GM18519 (cell line): ENCODE data around the gene SH3RF3.

Source experiments
- ATAC-seq: cut with Tn5 transposase; IDR thresholded peaks from one replicate; pipeline ENCODE4 v1.9.1; 2021; ENCODE audit warnings: mild to moderate bottlenecking, moderate library complexity; ENCODE audit not compliant: unreplicated experiment, low FRiP score

Gene SH3RF3

DNA sequence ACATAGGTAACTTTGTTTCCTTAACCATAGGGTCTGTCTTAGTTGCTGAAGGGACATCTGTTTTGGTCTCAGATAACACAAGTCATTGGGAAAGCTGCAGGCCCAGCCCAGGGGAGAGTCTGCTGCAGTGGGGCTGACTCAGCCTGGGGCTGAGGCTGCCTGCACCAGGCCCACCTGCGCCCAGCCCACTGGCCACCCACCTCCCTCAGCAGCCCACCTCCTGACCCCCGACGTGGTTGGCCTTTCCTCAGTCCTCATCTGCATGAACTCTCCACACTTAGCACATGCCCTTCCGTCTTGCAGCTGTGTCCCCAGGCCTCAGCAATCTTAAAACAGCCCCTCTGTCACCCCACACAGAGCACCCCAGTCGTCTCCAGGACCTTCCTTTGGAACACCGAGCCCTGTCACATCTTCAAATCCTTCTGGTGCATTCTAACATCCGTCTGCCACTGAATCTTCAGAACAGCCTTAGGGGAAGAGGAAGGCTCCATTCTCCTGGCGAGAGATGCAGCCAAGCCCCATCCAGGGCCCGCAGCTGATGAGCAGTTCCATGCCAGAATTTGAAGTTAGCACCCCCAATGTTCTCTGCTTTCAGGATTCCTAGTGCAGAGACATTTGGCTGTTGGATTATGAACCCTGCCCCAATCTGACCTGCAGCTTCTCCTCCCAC lies 253.4 kb downstream of the SH3RF3 start:
- ATAC-seq = no peak

GRCh38 chr2:109382951-109383350 lies 253.9 kb downstream of the SH3RF3 start:
- no peak for ATAC-seq

DNA sequence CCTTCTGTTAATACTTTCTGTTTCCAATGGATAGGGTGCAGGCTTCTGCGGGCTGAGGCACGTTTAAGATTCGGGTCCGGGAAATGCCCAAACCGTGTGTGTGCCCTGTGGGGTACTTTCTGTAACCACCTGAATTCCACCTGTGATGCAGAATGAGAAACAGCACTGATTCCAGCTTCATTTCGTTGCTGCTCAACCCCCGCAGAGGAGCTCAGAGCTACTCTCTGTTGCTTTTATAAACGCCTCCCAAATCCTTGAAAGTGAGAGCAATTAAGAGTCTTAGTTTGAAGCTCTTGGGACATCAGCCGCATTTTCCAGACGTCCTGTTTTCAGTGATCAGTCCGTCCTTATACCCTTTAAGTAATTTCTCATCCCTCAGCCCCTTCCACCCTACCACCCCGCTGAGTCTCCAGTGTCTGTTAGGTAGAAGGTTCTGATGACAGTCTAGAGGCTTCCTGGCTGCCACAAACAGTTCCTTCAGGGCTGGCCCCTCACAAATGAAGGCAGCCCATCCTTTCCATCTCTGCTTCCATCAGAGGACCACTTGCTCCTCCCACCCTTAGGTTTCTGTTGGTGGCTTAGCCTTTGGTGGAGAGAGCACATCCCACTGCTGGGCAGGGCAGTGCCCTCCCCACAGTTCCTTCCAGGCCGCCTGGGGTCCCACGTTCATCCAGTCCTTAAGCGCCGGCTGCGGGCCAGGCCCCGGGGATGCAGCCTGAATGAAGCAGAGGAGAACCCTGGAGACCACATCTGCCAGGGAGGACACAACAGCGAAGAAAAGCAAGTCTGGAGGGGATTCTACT lies 254.7 kb downstream of the SH3RF3 start:
- no peak for ATAC-seq

DNA sequence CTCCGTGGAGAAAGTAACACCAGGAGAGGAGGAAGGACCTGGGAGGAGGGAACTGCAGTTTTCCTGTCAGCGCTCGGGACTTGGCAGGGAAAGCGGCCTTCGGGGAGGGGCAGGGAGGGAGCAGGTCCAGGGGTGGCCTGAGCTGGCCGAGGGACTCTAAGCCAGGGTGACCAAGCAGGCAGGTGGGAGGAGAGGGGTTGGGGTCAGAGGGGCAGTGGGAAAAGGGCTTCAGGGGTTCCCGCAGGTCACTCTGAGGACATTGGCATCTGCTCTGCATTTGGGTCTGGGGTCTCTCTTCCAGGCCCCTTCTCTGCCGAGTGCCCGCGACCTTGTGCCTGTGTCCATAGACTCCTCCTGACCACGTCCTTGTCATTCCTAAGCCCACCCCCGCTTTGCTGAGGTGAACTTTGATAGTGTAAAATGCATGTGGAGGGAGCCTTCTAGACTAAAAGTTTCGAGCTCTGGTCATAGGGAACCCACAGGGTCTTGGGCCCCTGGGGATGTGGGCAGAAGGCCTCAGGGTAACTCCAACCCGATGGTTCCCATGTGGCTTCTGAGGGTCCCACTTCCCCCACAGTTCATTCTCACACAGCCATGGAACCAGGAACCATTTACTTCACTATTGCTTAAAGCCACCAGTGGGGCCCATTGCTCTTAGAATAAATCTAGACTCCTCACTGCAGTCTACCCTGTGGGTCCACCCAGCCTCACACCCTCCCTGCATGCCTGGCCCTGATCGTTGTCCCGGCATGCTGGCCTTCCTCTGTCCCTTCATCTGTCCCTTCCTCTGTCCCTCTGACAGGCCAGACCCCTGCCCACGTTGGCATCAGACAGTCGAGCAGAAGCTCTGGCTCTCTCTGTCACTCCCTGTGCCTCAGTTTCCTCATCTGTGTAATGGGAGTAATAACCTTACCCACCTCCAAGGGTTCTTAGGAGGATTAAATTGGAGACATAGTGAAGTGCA lies 255.6 kb downstream of the SH3RF3 start:
- no peak for ATAC-seq

- ATAC-seq = no peak
Observed at GRCh38 chr2:109385506-109385905, 256.5 kb downstream of the SH3RF3 start.

DNA sequence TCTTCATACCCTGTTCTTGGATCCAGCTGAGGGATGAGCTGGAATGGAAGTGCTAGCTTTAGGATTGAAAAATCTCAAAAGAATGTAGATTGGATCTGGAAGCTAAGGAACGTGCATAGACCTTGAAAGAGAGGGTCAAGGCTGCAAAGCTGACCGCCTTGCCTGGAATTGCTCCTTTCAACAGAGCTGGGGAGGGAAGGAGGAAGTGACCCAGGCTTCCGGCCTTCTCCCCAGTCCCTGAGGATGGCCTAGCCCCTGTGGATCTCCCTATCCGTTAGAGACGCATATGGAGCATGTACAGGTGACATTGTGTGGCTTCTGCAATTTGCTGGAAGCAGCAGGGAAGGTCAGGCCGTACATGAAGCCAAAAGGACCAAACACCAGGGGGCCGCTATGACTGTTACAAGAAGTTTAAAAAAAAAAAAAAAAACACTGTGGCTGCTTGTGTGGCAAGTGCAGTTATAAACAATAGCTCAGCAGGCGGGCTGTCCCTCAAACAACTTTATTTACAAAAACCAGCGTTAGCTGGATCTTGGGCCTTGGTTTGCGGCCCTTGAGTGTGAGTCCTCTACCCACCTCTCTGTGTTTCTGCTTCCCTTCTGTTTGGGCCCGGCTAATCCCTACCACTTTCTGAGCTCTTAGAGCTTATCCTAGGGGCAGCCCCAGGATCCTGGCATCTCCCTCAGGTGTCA lies 257.1 kb downstream of the SH3RF3 start:
- no peak for ATAC-seq

- no peak for ATAC-seq
Observed at GRCh38 chr2:109387221-109387735, 258.3 kb downstream of the SH3RF3 start.

GRCh38 chr2:109387778-109388469 lies 258.9 kb downstream of the SH3RF3 start:
- ATAC-seq = no peak

GRCh38 chr2:109391243-109391642 lies 262.2 kb downstream of the SH3RF3 start:
- no peak for ATAC-seq

DNA sequence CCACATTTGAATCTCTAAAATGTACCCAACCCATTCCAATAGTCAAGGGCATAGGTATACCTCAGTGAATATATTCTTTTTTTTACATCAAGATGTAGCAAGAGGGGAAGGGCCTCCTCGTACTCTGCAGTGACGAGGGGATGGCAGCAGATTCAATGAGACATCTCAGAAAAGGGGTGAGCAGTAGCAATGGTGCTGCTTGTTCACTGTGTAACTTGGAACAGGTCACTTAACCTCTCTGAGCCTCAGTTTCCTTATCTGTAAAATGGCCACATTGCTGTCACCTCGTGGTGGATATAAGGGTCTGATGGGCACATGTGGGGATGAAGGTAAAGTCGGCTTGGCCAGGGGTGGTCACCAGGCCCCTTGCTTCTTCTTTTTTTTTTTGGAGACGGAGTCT lies 263.1 kb downstream of the SH3RF3 start:
- ATAC-seq = no peak

DNA sequence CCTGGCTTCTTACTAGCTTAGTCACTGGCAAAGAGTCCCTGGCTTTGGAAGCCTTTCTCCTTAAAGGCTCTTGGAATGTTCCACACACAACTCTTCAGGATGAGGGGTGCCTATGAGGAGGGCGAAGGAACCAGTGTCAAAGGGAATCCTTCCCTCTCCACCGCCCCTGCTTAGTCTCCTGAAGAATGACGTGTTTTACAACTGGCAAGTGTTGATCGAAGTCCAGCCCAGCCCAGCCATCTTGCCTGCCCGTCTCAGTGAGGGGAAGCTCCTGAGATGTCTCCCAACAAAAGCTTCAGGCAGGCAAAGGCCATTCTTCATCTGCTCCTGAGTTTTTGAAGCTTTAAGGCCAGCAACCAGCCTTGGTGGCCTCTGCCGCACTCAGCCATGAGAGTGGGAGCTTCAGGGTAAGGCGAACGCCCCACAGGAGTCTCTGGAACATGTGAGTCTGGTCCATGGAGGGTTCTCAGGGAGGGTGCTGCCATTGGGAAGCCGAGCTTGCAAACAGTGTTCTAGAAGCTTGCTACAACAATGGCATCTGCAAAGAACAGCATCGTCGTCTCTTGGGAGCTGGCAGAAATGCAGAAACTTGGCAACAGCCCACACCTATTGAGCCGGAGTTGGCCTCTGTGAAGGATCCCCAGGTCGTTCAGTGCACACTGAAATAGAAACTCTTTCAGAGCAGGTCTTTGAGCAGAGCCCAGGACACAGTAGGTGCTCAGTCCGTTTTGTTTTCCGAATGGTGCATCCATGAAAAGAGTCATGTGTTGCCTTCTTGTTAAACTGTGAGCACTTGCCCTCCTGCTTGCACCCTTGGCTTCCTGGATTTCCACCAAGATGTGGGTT lies 264.0 kb downstream of the SH3RF3 start:
- no peak for ATAC-seq

DNA sequence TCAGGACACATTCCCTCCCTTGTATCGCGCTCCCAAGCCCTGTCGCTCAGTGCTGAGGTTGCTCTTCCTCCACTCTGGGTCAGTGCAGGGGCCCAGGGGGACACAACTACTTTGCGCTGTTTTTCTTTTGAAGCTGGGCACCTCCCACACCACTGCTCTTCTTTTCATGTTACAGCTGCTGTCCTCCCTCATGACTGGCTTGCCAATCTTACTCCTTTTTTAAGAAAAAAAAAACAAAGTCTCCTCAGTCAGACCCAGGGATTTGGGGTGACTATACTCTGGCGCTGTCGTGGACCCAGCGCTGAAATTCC lies 264.6 kb downstream of the SH3RF3 start:
- no peak for ATAC-seq

GRCh38 chr2:109395494-109396201 lies 266.6 kb downstream of the SH3RF3 start:
- no peak for ATAC-seq

GRCh38 chr2:109396202-109397180 lies 267.5 kb downstream of the SH3RF3 start:
- no peak for ATAC-seq

- ATAC-seq = no peak
Observed at GRCh38 chr2:109397893-109398292, 268.9 kb downstream of the SH3RF3 start.

DNA sequence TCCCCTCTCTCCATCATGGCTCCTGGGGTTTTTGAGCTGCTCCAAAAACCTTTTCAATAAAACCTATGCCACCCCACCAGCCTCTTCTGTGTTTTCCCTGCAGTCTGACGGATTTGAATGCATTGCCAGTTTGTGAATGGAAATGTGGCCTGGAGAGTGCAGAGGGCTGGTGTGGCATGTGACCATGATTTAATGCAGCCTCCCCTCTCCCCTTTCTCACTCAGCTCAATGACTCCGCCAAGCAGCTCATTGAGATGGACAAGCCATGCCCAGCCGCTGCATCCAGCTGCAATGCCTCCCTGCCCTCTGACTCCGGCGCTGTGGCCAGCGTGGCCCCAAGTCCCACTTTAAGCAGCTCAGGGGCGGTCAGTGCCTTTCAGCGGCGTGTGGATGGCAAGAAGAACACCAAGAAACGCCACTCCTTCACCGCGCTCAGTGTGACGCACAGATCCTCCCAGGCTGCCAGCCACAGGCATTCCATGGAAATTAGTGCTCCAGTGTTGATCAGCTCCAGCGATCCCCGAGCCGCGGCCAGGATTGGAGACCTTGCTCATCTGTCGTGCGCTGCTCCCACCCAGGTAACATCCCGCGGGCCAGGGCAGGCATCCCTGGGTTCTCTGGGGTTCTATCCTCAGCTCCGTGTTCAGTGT lies 269.5 kb downstream of the SH3RF3 start:
- no peak for ATAC-seq

GRCh38 chr2:109399066-109399465 lies 270.1 kb downstream of the SH3RF3 start:
- ATAC-seq = no peak
